HEK293 (cell line): Measurements from ENCODE around the gene TMEM232.

Source experiments
- CTCF ChIP-seq: fragments of 450-650 bp; formaldehyde crosslinking; IDR thresholded peaks from 2 replicates; pipeline ENCODE4 v1.5.1; 2016; ENCODE audit warnings: missing biosample characterization, missing genetic modification characterization
- PRDM1 ChIP-seq: fragments of 450-650 bp; formaldehyde crosslinking; IDR thresholded peaks from 2 replicates; pipeline ENCODE4; 2016; ENCODE audit warnings: missing biosample characterization, missing genetic modification characterization
- PRDM2 ChIP-seq: fragments of 450-650 bp; formaldehyde crosslinking; IDR thresholded peaks from 2 replicates; pipeline ENCODE4 v1.5.1; 2016; ENCODE audit warnings: missing biosample characterization, missing genetic modification characterization, borderline replicate concordance
- ZBTB44 ChIP-seq: fragments of 450-650 bp; IDR thresholded peaks from 2 replicates; pipeline ENCODE4 v1.5.1; 2018; ENCODE audit warnings: missing biosample characterization, mild to moderate bottlenecking, missing genetic modification characterization
- ZNF155 ChIP-seq: fragments of 450-650 bp; formaldehyde crosslinking; IDR thresholded peaks from 2 replicates; pipeline ENCODE4 v1.5.1; 2016; ENCODE audit warnings: missing biosample characterization, missing genetic modification characterization
- ZNF398 ChIP-seq: fragments of 450-650 bp; formaldehyde crosslinking; IDR thresholded peaks from 2 replicates; pipeline ENCODE4 v1.5.1; 2017; ENCODE audit warnings: missing biosample characterization, missing genetic modification characterization

- TF ChIP-seq ZBTB44 (tag by site-specific recombination) = no peak
- TF ChIP-seq PRDM2 = no peak
- TF ChIP-seq ZNF155 = no peak
- TF ChIP-seq CTCF (tag by site-specific recombination) = no peak
- TF ChIP-seq PRDM1 = no peak
- TF ChIP-seq ZNF398 (tag by site-specific recombination) = no peak
Observed at GRCh38 chr5:110397281-110397680, 329.2 kb downstream of the TMEM232 start.
